H1 (cell line): Measurements from ENCODE around the gene ZFP2. TPM values are rescaled to one million over a fixed set of nuclear protein-coding genes. Genes with fewer than 3 reads are reported as not detected.

Source experiments
- CTCF ChIA-PET: fragments of 300-600 bp; sonication (Branson Sonifier 250); formaldehyde crosslinking; loops from one replicate; lab custom pipeline; 2021; ENCODE audit not compliant: partially characterized antibody; lab: Charles Lee
- POLR2A ChIA-PET: fragments of 300-600 bp; sonication (Branson Sonifier 250); formaldehyde crosslinking; loops from one replicate; lab custom pipeline; 2021; ENCODE audit warnings: inconsistent platforms; ENCODE audit not compliant: partially characterized antibody; lab: Charles Lee
- DNase-seq, 2 experiments: peaks; one replicate each; pipeline versions ENCODE4 v3.0.0 to v3.0.0-alpha.2; 2010 to 2022; ENCODE audit warnings: low spot score in 2 of 2, low read depth in 1 of 2, mixed read lengths in 1 of 2
- FAIRE-seq: peaks from 2 replicates; lab custom pipeline; 2011; peaks lifted over from hg19 to GRCh38; lab: Jason Lieb, UNC
- H2AFZ ChIP-seq: 2 replicates; pipeline ENCODE4 v1.8.1; 2012; ENCODE audit warnings: low read length, inconsistent platforms
- H2AK5ac ChIP-seq: 2 replicates; pipeline ENCODE4 v1.6.1; 2013; ENCODE audit warnings: low read depth, low read length
- H2BK120ac ChIP-seq: replicated peaks from 2 replicates; pipeline ENCODE3; 2013; ENCODE audit warnings: low read depth, low read length, inconsistent platforms
- H2BK12ac ChIP-seq: 2 replicates; pipeline ENCODE4 v1.6.1; 2013; ENCODE audit warnings: low read depth, low read length
- H2BK15ac ChIP-seq: 2 replicates; pipeline ENCODE4 v1.6.1; 2013; ENCODE audit warnings: low read length
- H2BK20ac ChIP-seq: 2 replicates; pipeline ENCODE4 v1.6.1; 2013; ENCODE audit warnings: low read length
- H2BK5ac ChIP-seq: 2 replicates; pipeline ENCODE4 v1.6.1; 2013; ENCODE audit warnings: low read depth, low read length
- H3K14ac ChIP-seq: 2 replicates; pipeline ENCODE4 v1.6.1; 2013; ENCODE audit warnings: inconsistent platforms; ENCODE audit not compliant: insufficient read length
- H3K18ac ChIP-seq: 2 replicates; pipeline ENCODE4 v1.6.1; 2013; ENCODE audit warnings: low read length; ENCODE audit errors: extremely low read depth
- H3K23ac ChIP-seq: 2 replicates; pipeline ENCODE4 v1.6.1; 2013; ENCODE audit warnings: inconsistent platforms; ENCODE audit not compliant: insufficient read length
- H3K23me2 ChIP-seq: 2 replicates; pipeline ENCODE4 v1.6.1; 2013; ENCODE audit warnings: low read depth, low read length
- H3K27ac ChIP-seq: 2 replicates; pipeline ENCODE4 v1.6.1; 2011; ENCODE audit warnings: low read depth, low read length, inconsistent platforms
- H3K27me3 ChIP-seq, 4 experiments: replicated peaks in 1 of 4; 1 replicate in 1 of 4; 2 replicates in 3 of 4; pipeline versions ENCODE4 v1.6.1 to v1.8.1; 2011 to 2013; ENCODE audit warnings: low read length in 3 of 4, mild to moderate bottlenecking in 3 of 4, inconsistent platforms in 2 of 4, mixed read lengths in 2 of 4, moderate library complexity in 1 of 4; ENCODE audit not compliant: control insufficient read depth in 3 of 4, insufficient read depth in 3 of 4; ENCODE audit errors: extremely low read depth in 1 of 4
- H3K36me3 ChIP-seq, 4 experiments: 2 replicates each; pipeline versions ENCODE4 v1.6.1 to v1.8.1; 2011 to 2013; ENCODE audit warnings: mild to moderate bottlenecking in 4 of 4, low read length in 3 of 4, moderate library complexity in 2 of 4, control low read depth in 1 of 4, inconsistent platforms in 1 of 4; ENCODE audit not compliant: insufficient read depth in 4 of 4, control insufficient read depth in 2 of 4
- H3K4ac ChIP-seq: replicated peaks from 2 replicates; pipeline ENCODE3; 2013; ENCODE audit warnings: low read length, low read depth, mixed read lengths, inconsistent platforms; ENCODE audit not compliant: insufficient read length
- H3K4me1 ChIP-seq, 4 experiments: replicated peaks in 1 of 4; 1 replicate in 1 of 4; 2 replicates in 3 of 4; pipeline versions ENCODE4 v1.6.1 to v1.8.1; 2011 to 2013; ENCODE audit warnings: low read length in 3 of 4, inconsistent platforms in 2 of 4, mixed read lengths in 1 of 4; ENCODE audit not compliant: insufficient read depth in 4 of 4, control insufficient read depth in 3 of 4
- H3K4me2 ChIP-seq, 2 experiments: 2 replicates each; pipeline versions ENCODE4 v1.6.1 to v1.8.1; 2011 to 2013; ENCODE audit warnings: low read depth in 2 of 2, low read length in 2 of 2, control low read depth in 1 of 2, inconsistent platforms in 1 of 2, mild to moderate bottlenecking in 1 of 2; ENCODE audit not compliant: insufficient read depth in 1 of 2
- H3K4me3 ChIP-seq, 4 experiments: fragments of 200-600, 300-600 bp in 1 of 4; sonication (generic), shearing (Covaris generic), sonication (Bioruptor Twin) in 1 of 4; 2 replicates each; pipeline versions ENCODE4 v1.5.1 to v1.8.1; 2011 to 2016; ENCODE audit warnings: low read length in 4 of 4, low read depth in 3 of 4, control low read depth in 2 of 4, inconsistent platforms in 2 of 4, mild to moderate bottlenecking in 2 of 4, mixed read lengths in 1 of 4, moderate library complexity in 1 of 4; ENCODE audit not compliant: insufficient read depth in 2 of 4; ENCODE audit errors: extremely low read depth in 1 of 4
- H3K56ac ChIP-seq: replicated peaks from 2 replicates; pipeline ENCODE3; 2013; ENCODE audit warnings: low read depth, mild to moderate bottlenecking, mixed read lengths, low read length, inconsistent platforms; ENCODE audit not compliant: insufficient read length
- H3K79me1 ChIP-seq: 2 replicates; pipeline ENCODE4 v1.6.1; 2013; ENCODE audit warnings: low read depth, low read length, control low read depth
- H3K79me2 ChIP-seq, 2 experiments: 2 replicates each; pipeline versions ENCODE4 v1.6.1 to v1.8.1; 2012 to 2013; ENCODE audit warnings: low read length in 2 of 2, mild to moderate bottlenecking in 2 of 2, inconsistent platforms in 1 of 2; ENCODE audit not compliant: insufficient read depth in 2 of 2, control insufficient read depth in 1 of 2
- H3K9ac ChIP-seq, 4 experiments: replicated peaks in 1 of 4; 1 replicate in 1 of 4; 2 replicates in 3 of 4; pipeline versions ENCODE4 v1.6.1 to v1.8.1; 2011 to 2013; ENCODE audit warnings: low read depth in 3 of 4, low read length in 3 of 4, control low read depth in 2 of 4, mild to moderate bottlenecking in 2 of 4, moderate library complexity in 2 of 4, inconsistent platforms in 1 of 4; ENCODE audit errors: extremely low read depth in 1 of 4
- H3K9me3 ChIP-seq, 2 experiments: 2 replicates each; pipeline versions ENCODE4 v1.6.1 to v1.8.1; 2012 to 2013; ENCODE audit warnings: mild to moderate bottlenecking in 2 of 2, moderate library complexity in 2 of 2, control low read depth in 1 of 2, inconsistent platforms in 1 of 2, low read depth in 1 of 2, low read length in 1 of 2, mixed read lengths in 1 of 2; ENCODE audit not compliant: insufficient read depth in 2 of 2
- H4K20me1 ChIP-seq, 2 experiments: replicated peaks in 1 of 2; 2 replicates each; pipeline versions ENCODE3 to v1.8.1; 2011 to 2013; ENCODE audit warnings: inconsistent platforms in 2 of 2, low read length in 2 of 2, mild to moderate bottlenecking in 1 of 2; ENCODE audit not compliant: insufficient read depth in 2 of 2, control insufficient read depth in 1 of 2
- H4K5ac ChIP-seq: 2 replicates; pipeline ENCODE4 v1.6.1; 2013; ENCODE audit warnings: low read length, low read depth, mixed read lengths, inconsistent platforms; ENCODE audit not compliant: insufficient read length
- H4K8ac ChIP-seq: 2 replicates; pipeline ENCODE4 v1.8.0; 2013; ENCODE audit warnings: mild to moderate bottlenecking, moderate library complexity, low read length, inconsistent platforms; ENCODE audit not compliant: insufficient read depth; ENCODE audit errors: extremely low read depth
- H4K91ac ChIP-seq: replicated peaks from 2 replicates; pipeline ENCODE3; 2013; ENCODE audit warnings: low read length, mixed read lengths, inconsistent platforms; ENCODE audit not compliant: insufficient read length
- JUN ChIP-seq: IDR thresholded peaks from 2 replicates; pipeline ENCODE4 v1.6.1; 2011; ENCODE audit warnings: low read depth, mild to moderate bottlenecking, improper control_type of control experiment, low read length
- RFX5 ChIP-seq: IDR thresholded peaks from 2 replicates; pipeline ENCODE4 v1.6.1; 2011; ENCODE audit warnings: low read depth, low read length, improper control_type of control experiment, borderline replicate concordance
- WGBS, 2 experiments: shearing (Covaris generic) in 1 of 2; methylation state at CpG; one replicate each; pipeline versions ENCODE4 v1.1.6 to v1.1.7; 2013 to 2015; ENCODE audit warnings: low lambda C conversion rate in 2 of 2, mixed read lengths in 2 of 2, inconsistent platforms in 1 of 2, low coverage in 1 of 2, missing lambda C conversion rate in 1 of 2; ENCODE audit not compliant: insufficient replicate concordance in 2 of 2, insufficient coverage in 1 of 2, insufficient read length in 1 of 2; ENCODE audit errors: extremely low coverage in 1 of 2, missing lambda C conversion rate in 1 of 2; 5-methylcytosine and 5-hydroxymethylcytosine counted together
- polyA plus RNA-seq, 7 experiments: library from polyadenylated mRNA; depleted of rRNA in 3 of 7; stranded (reverse) in 5 of 7; unstranded in 2 of 7; fragments of >200 nt in 5 of 7; fragments of 200-250 nt in 2 of 7; gene quantifications; 1 replicate in 5 of 7; 2 replicates in 1 of 7; 4 replicates in 1 of 7; pipeline versions ENCODE4 v1.2.1 to v1.2.3, GENCODE V29; 2011 to 2013; ENCODE audit warnings: missing spikeins in 2 of 7, mixed read lengths in 2 of 7
- total RNA-seq: library from RNA; stranded (reverse); fragmentation: NEBNext Ultra II Directional; extraction: Animal tissue kit (Norgen Biotek cat#: 25700); gene quantifications from 2 replicates; pipeline ENCODE4 v1.2.1, GENCODE V29; 2021

ZFP2 gene
- total and polyA plus RNA-seq, 2 of the 8 experiments (the other 6 are each of a cell fraction or from before 2014, with no cell fraction given): 0.20 to 0.78 TPM

GRCh38 chr5:178866946-178867345 is 28.8 kb upstream of the ZFP2 start:
- CTCF ChIA-PET: no interaction called here
- Histone ChIP-seq H3K9ac (no peak overlapping the region), H2BK20ac (no peak overlapping the region), H2BK120ac (no peak overlapping the region), H3K4me1 (no peaks in the 10 kb centered on the region), H3K9me3 (no peaks in the 10 kb centered on the region), H4K8ac (no peak overlapping the region), H3K14ac (no peak overlapping the region), H4K20me1 (peaks cover 0 to 2% of the 10 kb centered on the region in 2 experiments), H2BK5ac (no peak overlapping the region), H2AFZ (no peak overlapping the region), H4K5ac (no peak overlapping the region), H3K27me3 (no peaks in the 10 kb centered on the region), H4K91ac (no peak overlapping the region), H3K23ac (no peak overlapping the region), H2BK12ac (no peak overlapping the region), H3K18ac (no peak overlapping the region), H3K36me3 (peaks cover 0 to 23% (median 8%) of the 10 kb centered on the region in 4 experiments; a peak in 4 of 8 replicates), H3K23me2 (no peaks in the 10 kb centered on the region), H3K4ac (no peak overlapping the region), H3K79me2 (no peaks in the 10 kb centered on the region; a peak in 1 of 4 replicates), H3K56ac (no peak overlapping the region), H2AK5ac (no peak overlapping the region), H2BK15ac (no peak overlapping the region), H3K27ac (no peak overlapping the region), H3K4me2 (no peak overlapping the region), H3K4me3 (no peak overlapping the region), H3K79me1 (no peaks in the 10 kb centered on the region)
- TF ChIP-seq JUN (no peak), RFX5 (no peak)
- 87% methylated on average over 4 of the region's 4 CpGs; no CpG with 5 or more reads in 1 of the 2 experiments for WGBS, 2 experiments
- DNase-seq: no peak
- no peak for FAIRE-seq
- POLR2A ChIA-PET: no interaction called here
